ENCODE results near the gene ALOX15B. TPM values are rescaled to one million over a fixed set of nuclear protein-coding genes. Genes with fewer than 3 reads are reported as not detected.

ALOX15B gene
- total and polyA plus RNA-seq, 10 of the 15 experiments (the other 5 are each of a cell fraction or from before 2014, with no cell fraction given): 0.01 TPM; not detected in 9

GRCh38 chr17:8089728-8090127, 50.9 kb downstream of the ALOX15B start (continued):
- TF ChIP-seq CUX1 (IDR thresholded peaks at IDR 0.05; ENCODE audit: insufficient replicate concordance, low read depth, low read length) (no peak), NFYA (IDR thresholded peaks at IDR 0.05; ENCODE audit: borderline replicate concordance, low read depth, low read length) (no peak), ZNF622 (IDR thresholded peaks at IDR 0.05) (no peak), SP1 (IDR thresholded peaks at IDR 0.05; ENCODE audit: low read depth, low read length) (no peak), CREB1 (IDR thresholded peaks at IDR 0.05; ENCODE audit: low read depth) (no peak), MYB (IDR thresholded peaks at IDR 0.05; ENCODE audit: borderline replicate concordance, low read depth, low read length) (no peak), HDAC6 (IDR thresholded peaks at IDR 0.05; ENCODE audit: unreplicated experiment) (no peak), KLF5 (IDR thresholded peaks at IDR 0.05; ENCODE audit: partially characterized antibody) (no peak), PAX5 (IDR thresholded peaks at IDR 0.05; ENCODE audit: borderline replicate concordance, low read depth, low read length) (no peak), KDM1A (IDR thresholded peaks at IDR 0.05; ENCODE audit: borderline replicate concordance) (no peak), HSF1 (IDR thresholded peaks at IDR 0.05; ENCODE audit: low read depth, low read length) (no peak), ZNF207 (IDR thresholded peaks at IDR 0.05; ENCODE audit: borderline replicate concordance) (no peak)
